NCI-H2029 (cell line): ENCODE results near the gene D2HGDH.
"Not testable (repeated sequence)": the region's sequence is repeated elsewhere in the genome, so short reads cannot be mapped to it uniquely, and the experiment has no call there.

Experiments
- DNase-seq: peaks from one replicate; lab custom pipeline; 2025; lab: John Stamatoyannopoulos, UW

Gene D2HGDH

GRCh38 chr2:241748468-241749256, 14.2 kb downstream of the D2HGDH start:
- DNase-seq = no peak

DNA sequence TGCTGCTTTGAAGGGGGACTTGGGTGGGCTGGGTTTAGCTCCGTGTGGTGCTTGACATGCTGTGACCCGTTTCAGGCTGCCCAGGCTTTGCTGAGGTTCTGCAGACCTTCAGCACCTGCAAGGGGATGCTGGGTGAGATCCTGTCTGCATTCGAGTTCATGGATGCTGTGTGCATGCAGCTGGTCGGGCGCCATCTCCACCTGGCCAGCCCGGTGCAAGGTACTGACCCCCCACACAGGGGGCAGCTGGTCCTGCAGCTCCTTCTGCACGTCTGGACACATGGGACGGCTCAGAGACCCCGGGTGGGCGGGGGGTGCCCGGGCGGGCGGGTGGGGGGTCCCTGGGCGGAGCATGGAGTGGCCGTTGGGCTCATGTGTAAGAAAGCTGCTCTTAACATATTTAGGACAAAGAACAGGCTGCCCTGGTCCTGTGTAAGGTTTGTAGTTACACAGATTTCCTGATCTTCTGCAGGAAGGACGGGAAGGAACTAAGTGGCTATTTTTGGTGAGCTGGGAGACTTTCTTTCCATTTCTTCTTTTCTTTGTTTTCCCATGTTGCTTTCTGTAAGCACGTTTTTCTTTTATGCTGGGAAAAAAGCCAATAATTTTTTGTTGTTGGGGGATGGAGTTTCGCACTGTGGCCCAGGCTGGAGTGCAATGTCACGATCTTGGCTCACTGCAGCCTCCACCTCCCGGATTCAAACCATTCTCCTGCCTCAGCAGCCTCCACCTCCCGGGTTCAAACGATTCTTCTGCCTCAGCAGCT, 15.8 kb downstream of the D2HGDH start:
- DNase-seq = no peak

DNA sequence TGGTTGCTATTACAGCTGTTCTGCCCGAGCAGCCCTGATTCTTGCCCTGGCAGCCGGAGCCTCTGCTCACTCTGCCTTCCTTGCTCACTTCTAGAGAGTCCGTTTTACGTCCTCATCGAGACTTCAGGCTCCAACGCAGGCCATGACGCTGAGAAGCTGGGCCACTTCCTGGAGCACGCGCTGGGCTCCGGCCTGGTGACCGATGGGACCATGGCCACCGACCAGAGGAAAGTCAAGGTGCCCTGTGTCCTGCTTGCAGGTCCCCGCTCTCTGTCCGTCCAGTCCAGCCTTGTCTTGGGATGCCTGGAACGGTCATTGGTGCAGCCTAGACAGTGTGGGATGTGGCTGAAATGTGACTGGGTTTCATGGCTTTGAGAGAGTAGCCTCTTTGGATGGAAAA, 16.7 kb downstream of the D2HGDH start:
- no peak for DNase-seq

- DNase-seq = no peak
Observed at GRCh38 chr2:241751776-241752175, 17.3 kb downstream of the D2HGDH start.

DNA sequence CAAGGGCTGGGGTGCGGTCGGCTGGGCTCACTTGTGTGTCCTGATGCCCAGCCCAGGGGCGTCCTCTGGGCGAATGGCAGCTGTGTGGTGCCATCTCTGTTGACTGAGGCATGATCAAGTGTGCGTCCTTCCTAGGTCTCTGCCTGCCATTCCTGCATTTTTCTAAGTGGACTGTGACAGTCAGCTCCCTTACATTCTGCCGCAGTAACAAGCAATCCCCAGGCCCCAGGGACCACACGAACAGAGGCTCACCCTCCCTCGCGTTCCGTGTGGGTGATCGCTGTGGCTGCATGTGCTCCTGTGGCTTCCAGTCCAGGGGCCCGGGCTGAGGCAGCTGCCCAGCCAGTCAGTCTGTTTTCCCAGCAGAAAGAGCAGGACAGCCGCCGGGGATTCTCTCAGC, 17.8 kb downstream of the D2HGDH start:
- no peak for DNase-seq

DNA sequence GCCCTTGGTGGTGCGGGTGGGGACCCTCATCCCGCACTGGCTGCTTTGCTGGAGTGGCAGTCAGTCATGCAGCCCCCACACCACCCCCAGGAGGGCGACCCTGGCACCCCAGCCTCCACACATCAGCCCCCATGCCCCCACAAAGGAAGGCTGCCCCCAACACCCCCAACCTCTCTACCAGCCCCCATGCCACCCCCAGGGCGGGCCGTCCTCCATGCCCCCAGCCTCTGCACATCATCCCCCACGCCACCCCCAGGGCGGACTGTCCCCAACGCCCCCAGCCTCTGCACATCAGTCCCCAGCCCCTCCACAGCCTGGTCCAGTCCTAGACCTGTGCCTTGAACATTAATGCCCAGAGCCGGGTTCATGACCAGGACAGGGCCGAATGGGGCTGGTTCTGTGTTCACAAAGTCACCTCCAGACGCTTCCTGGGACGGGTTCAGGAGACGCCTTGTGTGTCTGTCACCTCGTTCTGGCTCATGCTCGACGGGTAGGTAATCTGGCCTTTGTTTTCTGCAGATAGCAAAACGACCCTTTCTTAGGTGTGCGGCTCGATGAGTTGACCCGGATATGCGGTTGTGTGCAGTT, 18.4 kb downstream of the D2HGDH start:
- DNase-seq = no peak

DNA sequence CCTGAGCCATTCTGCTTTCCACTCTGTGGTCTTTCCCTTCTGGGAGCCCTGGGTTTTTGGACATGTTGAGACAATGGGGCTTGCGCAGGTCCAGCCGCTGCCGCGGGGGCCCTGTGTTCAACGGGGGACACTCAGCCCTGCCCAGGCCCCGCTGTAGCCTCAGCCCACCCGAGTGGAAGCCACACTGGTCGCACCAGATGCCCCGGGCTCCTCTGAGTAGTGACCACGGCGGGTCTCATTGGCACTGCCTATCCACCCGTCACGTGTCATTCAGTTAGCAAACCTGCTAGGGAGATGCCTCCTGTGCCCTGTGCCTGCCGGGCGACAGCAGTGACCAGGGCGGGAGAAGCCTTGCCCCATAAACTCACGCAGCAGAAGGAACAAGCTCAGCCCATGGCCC, 19.1 kb downstream of the D2HGDH start:
- DNase-seq = no peak

GRCh38 chr2:241754042-241754441, 19.6 kb downstream of the D2HGDH start:
- no peak for DNase-seq

DNA sequence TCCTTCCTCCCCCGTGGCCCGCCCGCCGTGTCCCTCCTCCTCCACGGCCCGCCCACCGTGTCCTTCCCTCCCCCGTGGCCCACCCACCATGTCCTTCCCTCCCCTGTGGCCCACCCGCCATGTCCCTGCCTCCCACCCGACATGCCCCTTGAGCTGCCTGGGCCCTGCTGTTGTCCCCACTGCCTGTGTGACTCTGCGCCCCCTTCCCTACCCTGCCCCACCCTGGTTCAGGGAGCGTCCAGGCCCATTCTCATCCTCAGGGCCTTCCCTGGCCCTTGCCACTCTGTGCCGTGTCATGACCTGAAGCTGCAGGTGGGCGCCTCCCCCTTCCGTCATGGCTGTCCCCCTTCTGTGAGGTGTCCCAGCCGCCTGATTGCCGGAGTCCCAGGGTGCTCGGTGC, 20.7 kb downstream of the D2HGDH start:
- DNase-seq = no peak

GRCh38 chr2:241755777-241756176, 21.3 kb downstream of the D2HGDH start:
- no peak for DNase-seq

DNA sequence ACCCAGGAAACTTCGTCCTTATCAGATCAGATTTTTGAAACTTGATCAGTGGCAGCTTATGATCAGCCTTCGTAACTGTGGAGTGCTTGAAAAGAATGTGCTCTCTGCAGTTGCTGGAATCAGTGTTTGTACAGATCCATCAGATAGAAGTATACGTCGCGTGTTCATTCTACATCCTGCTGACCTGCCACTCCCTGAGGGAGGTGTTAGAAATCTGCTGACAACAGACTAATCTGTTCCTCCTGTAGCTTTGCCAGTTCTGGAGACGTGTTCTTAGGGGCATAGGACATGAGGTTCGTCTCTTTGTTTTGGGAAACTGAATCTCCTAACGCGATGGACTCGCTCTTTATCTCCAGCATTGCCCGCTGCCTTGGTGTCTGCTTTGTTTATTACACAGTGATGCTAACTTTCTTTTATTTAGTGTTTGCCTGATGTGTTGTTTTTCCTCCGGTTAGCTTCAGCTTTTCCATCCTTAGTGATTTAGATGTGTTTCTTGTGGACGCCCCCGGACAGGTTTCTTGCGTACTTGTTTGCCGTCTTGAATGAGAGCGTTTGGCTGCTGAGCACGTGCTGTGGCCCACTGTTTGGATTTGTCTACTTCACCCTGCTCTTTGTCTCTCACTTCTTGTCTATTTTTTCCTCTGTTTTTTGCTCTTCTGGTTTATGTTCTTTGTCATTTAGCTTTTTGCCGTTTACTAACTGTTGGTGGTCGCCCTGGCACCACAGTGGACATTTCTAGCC, 24.8 kb downstream of the D2HGDH start:
- no peak for DNase-seq

DNA sequence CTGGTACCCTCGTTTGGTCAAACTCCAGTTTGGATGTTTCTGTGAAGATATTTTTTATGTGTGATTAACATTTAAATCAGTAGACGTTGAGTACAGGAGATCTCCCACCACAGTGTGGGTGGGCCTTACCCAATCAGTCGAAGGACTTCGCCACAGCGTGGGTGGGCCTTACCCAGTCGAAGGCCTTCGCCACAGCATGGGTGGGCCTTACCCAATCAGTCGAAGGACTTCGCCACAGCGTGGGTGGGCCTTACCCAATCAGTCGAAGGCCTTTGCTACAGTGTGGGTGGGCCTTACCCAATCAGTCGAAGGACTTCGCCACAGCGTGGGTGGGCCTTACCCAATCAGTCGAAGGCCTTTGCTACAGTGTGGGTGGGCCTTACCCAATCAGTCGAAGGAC, 25.5 kb downstream of the D2HGDH start:
- not testable (repeated sequence) for DNase-seq

DNA sequence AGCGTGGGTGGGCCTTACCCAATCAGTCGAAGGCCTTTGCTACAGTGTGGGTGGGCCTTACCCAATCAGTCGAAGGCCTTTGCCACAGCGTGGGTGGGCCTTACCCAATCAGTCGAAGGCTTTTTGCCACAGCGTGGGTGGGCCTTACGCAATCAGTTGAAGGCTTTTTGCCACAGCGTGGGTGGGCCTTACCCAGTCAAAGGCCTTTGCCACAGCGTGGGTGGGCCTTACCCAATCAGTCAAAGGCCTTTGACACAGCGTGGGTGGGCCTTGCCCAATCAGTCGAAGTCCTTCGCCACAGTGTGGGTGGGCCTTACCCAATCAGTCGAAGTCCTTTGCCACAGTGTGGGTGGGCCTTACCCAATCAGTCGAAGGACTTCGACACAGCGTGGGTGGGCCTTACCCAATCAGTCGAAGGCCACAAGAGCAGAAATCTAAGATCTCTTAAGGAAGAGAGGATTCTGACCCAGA, 25.9 kb downstream of the D2HGDH start:
- no peak for DNase-seq

DNA sequence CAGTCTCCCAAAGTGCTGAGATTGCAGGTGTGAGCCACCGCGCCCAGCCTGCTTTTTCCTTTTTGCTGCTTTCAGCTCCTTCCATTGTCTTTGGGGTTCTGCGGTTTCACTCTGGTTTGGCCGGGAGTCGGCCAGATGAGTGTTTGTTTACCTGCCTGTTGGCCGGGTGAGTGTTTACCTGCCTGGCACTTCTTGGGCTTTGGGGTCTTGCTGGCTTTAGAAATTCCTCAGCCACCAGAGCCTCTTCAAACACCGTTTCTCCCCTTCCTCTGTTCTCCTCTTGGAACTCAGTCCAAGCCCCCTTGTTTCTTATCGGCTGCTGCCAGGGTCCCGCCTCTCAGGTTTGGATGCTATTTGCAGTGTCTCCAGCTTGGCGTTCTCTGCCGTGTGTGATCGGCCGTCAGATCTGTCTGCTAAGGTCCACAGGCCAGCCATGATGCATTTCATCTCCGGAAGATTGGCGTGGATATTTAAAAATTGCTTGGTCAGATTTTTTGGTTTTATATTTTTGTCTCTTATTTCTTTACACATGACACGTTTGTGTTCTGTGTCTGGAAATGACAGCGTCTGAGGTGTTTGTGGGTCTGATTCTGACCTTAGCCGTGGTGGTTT, 28.0 kb downstream of the D2HGDH start:
- DNase-seq = peak; percentile 78

GRCh38 chr2:241762933-241763369, 28.5 kb downstream of the D2HGDH start:
- DNase-seq = no peak

- DNase-seq = no peak
Observed at GRCh38 chr2:241763551-241764274, 29.3 kb downstream of the D2HGDH start.

GRCh38 chr2:241764275-241765241, 30.1 kb downstream of the D2HGDH start:
- no peak for DNase-seq

DNA sequence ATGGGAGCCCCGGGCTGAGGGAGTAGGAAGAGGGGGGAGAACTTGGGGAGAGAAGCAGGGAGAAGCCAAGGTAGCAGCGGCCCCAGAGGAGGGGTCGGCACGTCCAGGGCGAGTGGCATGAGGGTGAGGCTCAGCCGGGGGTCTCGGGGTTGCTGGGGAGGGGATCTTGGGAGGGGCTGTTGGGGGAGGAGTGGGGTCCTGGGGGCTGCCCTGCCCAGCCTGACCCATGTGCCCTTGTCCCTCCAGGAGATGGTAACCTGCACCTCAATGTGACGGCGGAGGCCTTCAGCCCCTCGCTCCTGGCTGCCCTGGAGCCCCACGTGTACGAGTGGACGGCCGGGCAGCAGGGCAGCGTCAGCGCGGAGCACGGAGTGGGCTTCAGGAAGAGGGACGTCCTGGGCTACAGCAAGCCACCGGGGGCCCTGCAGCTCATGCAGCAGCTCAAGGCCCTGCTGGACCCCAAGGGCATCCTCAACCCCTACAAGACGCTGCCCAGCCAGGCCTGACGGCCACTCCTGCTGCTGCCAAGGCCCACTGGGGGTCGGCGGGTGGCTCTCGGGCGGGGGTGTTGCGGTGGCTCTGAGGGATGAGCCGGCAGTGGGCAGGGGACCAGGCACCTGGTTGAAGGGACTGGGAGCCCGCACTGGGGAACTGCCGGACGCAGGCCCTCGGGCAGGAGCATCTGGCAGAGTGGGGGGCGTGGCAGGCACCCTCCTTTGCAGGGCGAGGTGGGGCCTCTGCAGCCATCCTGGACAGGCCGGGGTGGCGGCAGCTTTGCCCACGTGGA, 33.2 kb downstream of the D2HGDH start:
- no peak for DNase-seq

DNA sequence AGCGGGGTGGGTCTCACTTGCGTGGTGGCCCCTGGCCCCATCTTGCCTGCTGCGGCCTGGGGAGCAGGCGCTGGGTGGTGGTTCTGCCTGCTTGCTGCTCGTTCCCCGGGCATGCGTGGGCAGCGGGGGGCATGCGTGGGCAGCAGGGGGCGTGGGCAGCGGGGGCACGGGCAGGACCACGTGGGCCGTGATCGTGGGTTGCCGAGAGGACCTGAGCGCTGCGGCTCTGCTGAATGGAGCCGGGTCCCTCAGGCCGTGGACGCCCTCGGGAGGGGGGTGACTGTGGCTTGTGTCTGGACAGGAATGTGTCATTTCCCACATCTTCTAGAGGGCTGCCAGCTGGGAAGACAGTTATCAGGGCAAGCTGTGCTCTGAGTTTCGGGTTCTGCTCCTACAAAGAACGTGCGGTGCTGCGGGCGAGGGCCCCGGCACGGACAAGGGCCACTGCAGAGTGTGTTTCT, 33.9 kb downstream of the D2HGDH start:
- DNase-seq = no peak
